ENCODE data around the gene CACNA1H. TPM values are rescaled to one million over a fixed set of nuclear protein-coding genes. Genes with fewer than 3 reads are reported as not detected.

Gene CACNA1H
- total RNA-seq, 1 donor from 2014 or later, result 1.3 TPM

DNA sequence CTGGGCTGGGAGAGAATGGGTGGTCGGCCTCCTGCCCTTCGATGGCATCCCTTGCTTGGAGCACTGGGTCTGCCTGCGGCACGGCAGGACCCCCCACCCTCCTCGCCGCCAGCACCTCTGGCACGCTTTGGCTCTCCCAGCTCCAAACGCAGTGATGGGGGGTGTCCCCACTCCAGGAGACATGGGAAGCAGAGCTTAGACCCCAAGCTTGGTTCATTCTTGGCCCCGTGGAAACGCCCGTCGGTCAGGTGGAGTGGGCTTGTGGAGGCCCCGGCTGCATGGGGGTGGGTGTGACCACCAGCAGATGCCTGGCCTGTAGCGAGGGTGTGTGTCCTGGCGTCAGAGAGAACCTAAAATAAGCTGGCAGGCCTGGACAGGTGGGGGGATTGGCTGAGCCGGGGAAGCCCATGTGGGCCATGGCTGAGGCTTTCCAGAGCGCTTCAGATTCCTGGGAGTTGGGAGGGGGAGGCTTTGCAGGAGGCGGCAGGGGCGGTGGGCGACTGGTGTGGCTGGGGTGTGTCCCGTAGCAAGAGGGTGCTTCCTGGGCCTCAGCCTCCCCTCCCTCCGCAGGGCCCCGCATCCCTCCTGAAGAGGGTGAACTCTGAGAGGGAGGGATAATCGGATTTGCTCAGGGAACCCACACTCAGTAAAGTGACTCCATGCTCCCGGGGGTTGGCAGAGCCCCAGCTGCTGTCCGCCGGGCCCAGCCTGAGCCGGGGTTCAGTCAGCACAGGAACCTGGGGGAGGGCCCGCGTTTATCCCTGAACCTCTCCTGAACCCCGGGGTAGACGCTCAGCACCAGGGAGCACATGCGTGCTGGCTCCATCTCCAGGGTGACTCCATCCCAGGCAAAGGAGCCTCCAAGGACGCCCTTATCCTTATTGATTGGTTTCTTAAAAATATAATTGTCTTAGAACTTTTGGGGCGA, 3.4 kb downstream of the CACNA1H start:
- no peak for DNase-seq (ENCODE audit: extremely low read depth, low read depth, low spot score)

DNA sequence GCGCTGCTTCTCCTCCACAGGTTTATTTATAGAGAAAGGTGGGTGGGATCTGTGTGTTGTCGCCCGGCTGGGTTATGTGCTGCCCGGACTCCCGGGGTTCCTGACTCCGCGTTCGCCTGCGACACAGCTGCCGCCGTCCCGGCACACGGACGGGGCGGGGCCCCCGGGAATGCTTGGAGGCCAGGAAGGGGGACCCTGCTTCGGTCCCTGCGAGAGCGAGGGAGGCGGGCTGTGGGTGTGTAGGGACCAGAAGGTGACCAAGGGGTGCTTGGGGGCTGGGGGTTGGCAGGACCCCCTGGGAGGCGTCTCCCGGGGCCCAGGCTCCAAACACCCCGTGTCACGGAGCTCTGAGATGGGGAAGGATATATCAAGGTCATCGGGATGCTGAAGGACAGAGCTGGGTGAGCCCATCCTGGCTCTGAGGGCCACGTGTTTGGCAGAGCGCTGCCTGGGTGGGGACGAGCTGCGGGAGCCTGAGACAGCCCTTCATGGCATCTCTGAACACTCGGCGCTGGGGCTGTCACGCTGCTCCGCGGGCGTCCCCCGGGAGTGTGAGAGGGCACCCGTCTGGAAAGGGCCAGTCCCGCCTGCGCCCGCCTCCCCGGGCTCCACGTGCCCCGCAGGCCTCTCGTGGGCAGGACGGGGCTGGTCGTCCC, 4.2 kb downstream of the CACNA1H start:
- DNase-seq (ENCODE audit: extremely low read depth, low read depth, low spot score), result no peak

DNA sequence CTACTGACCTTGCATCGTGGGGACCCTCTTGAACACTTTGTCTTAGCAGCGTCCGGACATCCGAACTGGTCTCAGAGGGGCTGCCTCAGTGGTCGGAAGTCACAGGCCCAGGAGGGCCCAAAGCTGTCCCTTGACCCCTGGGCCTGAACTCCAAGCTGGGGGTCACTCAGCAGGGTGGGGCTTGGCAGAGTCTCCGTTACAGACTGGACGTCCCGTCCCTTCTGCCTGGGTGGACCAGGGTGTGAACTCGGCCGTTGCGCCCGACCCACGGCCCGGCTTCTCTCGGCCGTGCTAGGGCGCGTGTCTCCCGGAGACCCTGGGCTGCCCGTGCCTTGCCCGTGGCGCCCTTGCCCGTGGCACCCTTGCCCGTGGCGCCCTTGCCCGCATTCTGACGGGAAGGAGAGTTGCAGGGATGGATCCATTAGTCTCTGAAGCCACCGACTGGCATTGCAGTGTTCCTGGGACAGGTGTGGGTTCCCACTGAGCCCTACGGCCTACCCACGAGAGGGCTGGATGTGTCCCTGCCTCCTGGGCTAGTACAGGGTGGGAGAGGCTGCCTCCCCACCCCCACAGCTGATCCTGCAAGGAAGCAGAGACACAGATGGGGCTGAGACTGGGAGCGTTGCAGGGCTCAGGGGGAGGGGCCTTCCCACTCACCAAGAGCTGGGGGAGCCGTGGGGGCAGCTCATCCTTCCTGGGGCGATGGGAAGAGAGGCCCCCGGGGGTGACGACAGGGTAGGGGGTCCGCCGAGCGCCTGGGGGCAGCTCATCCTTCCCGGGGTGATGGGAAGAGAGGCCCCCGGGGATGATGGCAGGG, 4.9 kb downstream of the CACNA1H start:
- DNase-seq (ENCODE audit: extremely low read depth, low read depth, low spot score), result no peak

DNA sequence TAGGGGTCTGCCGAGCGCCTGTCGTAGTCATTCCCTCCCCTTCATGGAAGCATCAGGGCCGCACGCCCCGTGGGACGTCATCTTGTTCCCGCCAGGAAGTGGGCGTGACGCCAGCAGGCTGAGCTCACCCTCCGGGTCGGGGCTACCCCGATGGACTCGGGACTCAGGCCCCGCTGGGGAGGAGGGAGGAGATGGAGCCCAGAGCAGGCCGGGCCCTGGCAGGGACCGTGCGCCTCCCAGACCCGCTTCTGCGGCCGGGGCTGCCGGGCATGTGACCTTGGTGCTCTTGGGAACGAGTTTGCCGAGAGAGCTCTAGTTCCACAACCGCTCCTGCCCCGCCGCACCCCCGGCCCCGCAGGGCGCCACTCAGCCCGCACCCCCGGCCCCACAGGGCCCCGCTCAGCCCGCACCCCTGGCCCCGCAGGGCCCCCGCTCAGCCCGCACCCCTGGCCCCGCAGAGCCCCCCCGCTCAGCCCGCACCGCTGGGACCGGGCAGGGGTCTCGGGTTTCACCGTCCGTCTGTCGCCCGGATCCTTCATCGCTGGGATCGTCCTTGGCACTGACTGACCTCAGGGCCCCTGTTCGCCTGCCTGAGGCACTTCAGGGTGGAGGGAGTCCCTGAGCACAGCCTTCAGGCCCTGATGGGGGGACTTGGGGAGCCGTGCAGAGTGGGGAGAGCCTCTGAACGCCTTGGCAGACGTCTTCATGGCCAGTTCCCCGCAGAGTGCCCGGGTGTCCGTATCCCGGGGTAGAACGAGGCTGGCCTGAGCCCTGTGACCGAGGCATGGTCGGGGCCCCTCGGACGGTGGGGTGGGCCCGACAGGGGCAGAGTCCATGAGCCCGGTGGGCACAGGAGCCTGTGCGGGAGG, 5.8 kb downstream of the CACNA1H start:
- DNase-seq (ENCODE audit: extremely low read depth, low read depth, low spot score), result no peak

DNA sequence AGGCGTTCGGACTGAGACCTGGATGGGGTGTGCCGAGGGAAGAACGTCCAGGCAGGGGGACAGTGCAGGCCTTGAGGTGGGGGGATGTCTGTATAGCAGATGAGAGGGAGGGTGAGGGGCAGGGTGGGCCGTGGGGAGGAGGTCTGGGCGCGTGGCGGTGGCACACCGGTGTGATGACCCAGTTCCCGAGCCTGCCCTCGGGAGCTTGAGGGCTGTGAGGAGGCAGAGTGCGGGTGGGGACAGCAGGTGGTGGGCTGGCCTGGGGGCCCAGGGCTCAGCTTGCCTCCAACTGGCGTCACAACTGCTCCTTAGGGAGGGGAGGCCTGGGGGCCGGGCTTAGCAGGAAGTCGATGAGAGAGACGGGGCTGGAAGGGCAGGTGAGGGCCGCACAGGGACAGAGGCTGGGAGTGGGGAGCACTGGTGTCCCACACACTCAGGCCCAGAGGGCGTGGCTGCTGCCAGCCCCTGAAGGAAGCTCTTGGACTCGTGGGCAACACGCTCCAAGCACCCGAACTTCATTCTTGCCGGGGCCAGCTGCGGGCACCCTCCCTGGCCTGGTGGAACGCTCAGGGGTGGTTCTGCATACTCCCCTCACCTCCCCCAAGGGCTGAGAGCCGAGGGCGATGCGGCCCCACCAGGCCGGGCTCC, 6.5 kb downstream of the CACNA1H start:
- no peak for DNase-seq (ENCODE audit: extremely low read depth, low read depth, low spot score)

DNA sequence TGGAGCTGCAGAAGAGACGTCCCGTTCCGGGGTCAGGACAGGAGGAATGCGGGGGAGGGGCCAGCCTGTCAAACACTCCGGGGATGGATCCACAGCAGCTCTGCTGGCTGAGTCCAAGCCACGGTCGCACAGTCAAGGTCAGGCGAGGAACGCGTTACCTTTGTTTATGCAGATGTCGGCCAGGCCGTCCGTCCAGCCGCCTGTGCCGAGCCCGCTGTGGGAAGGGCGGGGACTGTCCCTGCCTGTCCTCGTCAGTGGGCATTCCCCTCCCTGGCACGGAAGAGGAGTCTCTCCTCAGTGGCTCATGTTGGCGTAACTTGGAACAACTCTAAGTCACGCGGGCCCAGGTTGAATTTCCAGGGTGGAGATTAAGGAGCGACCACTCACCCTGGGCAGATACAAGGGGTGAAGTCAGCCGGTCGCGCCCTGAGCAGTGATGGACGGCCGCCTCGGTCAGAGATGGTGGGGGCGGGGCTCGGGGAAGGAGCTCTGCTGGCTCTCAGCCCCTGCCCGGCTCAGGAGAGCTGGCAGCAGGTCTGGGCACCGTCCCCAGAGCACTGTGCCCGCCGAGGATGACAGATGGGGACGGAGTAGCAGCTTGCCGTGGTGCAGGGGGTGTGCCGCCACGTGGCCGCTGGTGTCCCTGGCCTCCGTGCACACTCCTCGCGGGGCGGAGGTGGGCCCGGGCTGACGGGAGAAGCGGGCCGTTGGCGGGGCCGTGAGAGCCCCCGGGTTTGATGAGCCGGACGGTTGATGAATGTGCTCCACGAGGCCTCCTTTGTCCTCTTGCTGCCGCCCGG, 7.3 kb downstream of the CACNA1H start:
- no peak for DNase-seq (ENCODE audit: extremely low read depth, low read depth, low spot score)

DNA sequence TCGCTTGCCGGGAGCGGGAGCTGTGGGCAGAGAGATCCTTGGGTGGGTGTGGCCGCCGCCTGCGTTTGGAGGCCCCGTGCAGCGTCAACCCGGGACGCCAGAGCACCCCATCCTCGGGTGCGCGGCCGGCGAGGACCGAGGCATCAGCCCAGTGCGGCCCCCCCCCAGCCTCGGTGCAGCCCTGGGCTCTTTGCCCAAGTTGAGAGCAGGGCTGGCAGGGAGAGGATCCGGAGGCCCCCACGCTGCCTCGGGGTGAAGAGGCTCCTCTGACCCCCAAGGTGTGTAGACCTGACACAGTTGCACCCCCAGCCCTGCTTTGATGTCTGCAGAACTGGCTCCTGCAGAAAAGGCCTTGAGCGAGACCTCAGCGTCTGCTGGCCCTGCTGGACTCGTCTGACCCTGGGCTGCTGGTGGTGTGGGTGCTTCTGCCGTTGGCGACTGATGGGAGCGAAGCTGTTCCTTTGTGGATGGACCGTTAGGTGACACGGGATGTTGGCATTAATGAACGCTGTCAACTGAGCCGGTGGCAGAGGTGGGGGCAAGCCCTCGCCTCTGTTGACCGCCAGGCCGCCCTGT, 8.0 kb downstream of the CACNA1H start:
- DNase-seq (ENCODE audit: extremely low read depth, low read depth, low spot score), result no peak

DNA sequence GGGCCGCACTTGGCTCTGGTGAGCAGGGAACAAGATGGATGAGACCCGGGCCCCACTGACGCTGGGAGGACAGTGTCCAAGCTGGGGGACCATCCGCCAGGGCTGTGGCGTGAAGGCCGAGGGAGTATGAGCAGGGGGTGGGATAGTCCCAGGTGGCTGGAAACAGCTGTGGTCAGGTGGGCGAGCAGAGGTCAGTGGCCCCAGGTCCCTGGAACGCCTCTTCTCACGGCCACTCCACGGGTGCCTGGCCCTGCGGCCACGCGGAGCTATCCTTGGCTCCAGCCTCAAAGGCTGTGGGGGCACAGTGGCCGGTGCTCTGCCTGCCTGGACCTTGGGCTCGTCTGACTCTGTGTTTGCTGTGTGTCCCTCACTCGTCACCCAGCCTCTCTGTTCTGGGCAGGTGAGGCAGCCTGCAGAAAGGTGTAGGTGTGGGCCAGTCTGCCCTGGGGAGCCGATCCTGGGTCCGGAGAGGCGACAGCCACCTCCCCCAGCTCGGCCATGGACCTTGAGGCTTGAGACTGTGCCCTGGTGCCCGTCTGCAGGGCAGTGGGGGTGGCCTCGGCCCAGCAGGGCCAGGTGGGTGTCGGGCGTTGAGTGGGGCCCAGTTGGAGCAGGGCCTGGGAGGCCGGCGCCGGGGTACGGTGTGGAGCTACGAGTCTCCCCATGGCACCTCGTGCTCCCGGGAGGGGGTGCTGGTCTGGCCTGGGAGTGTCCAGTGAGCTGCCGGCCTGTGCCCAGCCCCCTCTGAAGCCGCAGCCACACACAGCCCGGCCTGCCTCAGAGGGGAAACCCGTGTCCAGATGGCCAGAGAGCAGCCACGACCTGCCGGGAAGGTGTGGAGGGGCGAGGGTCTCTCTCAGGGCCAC, 10.0 kb downstream of the CACNA1H start:
- DNase-seq (ENCODE audit: extremely low read depth, low read depth, low spot score), result no peak

DNA sequence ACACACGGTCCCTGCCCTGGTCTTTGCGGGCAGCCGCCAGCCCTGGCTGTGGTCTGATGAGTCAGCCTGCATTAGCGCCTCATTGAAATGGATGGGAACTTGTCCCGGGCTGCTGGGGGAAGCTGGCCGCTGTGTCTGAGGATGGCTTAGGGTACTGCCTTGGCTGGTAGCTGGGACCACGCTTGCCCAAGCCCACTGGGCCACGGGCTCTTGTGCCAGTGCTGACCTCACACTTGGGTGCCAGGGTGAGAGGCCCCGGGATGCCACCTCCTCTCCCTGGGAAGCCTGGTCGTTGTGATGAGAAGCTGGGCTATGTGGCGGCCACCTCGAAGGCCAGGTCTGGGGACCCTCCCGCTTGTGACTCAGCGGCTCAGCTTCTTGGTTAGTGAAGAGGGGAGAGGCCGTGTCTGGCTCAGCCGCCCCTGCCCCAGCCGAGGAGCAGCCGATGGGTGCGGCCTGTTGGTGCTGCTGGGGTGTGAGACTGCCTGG, 10.7 kb downstream of the CACNA1H start:
- DNase-seq (ENCODE audit: extremely low read depth, low read depth, low spot score), result no peak

DNA sequence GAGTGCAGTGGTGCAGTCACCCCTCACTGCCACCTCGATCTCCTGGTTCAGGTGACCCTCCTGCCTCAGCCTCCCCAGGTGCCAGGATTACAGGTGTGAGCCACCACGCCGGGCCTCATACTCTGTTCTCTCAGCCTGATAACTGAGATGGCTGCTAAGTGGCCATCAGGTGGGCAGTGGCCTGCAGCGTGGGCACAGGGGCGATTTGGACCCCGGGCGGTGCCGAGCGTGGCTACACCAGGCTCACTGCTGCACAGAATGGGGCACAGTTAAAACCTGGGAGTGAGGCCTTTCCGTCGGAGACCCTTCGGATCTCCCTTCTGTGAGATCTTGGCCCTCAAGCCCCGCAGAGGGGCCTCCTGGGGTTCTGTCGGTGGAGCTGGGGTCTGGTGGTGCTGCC, 11.5 kb downstream of the CACNA1H start:
- DNase-seq (ENCODE audit: extremely low read depth, low read depth, low spot score), result no peak

DNA sequence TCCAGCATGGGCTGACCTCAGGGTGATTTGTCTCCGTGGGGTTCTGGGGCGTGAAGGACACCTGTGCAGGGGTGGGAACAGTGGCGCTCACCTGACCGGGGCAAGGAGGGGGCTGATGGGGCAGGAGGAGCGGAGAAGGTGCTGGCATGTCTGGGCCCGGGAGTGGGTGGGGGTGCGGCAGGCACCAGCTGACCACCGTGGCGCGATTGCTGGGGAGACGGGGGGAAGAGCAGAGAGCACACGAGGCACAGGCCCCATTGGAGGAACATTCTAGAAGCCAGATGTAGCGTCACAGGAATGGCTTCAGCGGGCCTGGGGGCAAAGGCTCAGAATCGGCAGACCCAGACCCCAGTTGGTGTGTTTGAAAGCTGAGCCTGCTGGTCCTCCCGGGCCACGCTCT, 12.1 kb downstream of the CACNA1H start:
- DNase-seq (ENCODE audit: extremely low read depth, low read depth, low spot score), result no peak

DNA sequence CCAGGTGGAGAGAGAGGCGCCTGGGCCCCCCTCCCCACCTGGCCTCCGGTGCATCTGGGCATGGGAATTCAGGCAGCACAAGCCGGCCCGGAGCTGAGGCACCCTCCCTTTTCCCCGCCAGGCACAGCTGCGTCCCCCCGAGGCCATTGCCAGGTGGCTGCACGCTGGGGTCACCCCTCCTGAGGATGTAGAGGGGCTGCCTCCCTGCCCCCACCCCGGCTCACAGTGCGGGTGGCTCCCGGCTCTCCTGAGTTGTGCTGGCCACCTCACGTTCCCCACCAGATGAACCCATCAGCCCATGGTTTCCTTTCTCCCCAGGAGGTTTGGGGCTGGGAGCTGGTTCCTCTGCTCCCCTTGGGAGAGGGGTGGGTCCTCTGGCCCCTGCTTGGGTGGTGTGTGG, 12.6 kb downstream of the CACNA1H start:
- no peak for DNase-seq (ENCODE audit: extremely low read depth, low read depth, low spot score)

DNA sequence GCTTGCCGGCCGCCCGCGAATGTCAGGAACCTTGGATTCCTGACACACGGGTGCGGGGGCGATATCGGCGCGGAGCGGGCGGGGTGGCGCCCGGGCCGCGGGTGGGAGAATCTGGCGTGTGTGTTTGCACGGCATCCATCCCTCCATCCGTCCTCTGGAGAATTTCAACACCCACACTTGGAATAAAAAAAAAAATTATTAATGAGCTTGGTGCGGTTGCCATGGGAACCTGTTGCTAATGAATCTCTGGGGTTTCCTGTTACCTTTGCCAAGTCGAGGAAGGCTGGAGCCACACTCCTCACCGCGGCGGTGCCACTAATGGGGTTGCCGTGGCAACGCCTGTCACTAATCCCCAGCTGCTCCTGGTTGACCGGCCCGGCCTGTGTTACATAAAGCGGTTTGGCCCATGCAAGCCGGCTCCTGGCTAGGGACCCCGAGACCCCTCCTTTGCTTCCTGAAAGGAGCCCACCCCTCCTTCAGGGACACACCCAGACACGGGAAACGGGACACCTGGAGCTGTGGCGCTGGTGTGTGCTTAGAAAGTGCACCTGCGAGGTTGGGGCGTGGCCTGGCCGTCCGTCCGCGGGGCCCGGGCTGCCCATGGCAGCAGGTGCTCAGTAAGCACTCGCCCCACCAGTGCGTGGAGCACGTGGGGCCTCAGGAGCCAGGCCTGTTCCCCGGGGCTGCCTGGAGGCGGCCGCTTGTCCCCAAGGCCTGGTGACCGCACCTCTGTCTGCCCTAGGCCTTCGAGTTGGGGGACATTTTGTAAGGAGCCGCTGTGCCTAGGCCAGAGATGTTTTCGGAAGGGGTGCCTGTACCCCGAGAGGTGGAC, 14.6 kb downstream of the CACNA1H start:
- DNase-seq (ENCODE audit: extremely low read depth, low read depth, low spot score), result no peak

DNA sequence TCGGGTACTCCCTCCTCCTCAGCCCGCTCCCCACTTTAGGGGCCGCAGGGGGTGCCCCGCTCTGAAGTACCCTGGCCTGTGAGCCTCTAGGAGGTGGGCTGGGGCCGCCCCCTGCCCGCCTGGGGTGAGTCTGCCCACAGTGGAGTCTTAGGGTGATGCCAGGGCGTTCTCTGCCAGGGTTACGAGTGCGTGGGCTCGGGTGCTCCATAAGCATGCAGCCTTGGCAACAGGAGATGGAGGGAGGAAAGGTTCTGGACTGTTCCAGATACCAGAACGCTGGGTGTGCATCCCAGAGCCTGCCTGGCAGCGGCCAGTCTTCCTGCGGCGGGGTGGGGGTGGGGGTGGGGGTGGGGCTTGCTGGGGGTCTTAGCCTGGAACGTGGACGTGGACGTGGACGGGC, 15.9 kb downstream of the CACNA1H start:
- DNase-seq (ENCODE audit: extremely low read depth, low read depth, low spot score), result no peak

DNA sequence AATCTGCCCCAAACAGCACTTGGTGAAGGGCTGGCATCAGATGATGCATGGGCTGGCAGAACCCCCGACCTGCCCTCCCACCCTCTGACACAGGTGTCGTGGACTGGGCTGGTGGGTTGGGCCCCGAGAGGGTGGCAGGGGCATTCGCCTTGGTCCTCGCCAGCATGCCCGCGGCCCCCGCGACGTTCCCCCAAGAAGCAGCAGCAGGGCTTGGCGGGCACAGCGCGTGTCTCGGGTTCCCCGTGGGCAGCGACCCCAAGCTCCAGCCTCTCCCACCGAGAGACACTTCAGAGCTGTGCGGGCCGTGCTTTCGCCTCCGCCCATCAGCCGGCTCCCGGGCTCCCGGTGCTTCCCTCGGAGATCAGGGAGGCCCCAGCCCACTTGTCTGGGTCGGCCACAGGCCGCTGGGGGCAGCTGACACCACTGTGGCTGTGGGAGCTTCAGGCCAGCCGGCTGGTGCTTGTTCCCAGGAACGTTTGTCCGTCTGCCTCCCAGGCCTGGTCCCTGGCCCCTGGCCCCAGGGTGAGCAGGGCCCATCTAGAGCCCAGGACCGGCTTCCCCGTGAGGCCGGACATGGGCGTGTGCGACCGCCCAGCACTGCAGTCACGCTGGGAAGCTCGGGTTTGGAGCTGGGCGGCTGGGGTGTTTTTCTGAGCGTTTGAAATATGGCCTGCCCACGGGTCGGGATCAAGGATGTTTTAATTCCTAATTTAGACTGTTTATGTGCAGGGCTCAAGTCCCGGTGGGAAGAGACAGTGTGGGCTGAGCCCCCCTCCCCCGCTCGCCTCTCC, 16.6 kb downstream of the CACNA1H start:
- no peak for DNase-seq (ENCODE audit: extremely low read depth, low read depth, low spot score)

DNA sequence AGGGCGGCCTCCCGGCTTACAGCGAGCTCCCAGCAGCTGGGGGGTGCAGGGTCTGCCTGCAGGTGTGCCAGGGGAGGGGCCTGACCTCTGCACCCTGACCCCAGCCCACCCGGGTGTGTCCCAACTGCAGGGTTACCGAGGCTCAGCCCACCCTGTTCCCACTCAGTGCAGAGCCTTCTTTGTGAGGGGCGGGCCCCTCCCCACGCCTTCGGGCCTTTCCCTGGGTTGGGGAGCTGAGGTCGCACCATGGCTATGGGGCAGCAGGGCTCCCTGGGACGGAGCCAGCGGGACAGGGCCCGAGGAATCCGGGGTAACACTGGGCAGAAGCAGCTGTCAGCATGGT, 17.1 kb downstream of the CACNA1H start:
- DNase-seq (ENCODE audit: extremely low read depth, low read depth, low spot score), result no peak
